HEK293 (cell line): ENCODE measurements around the gene MTCL1.

ENCODE experiments used
- CTCF ChIA-PET: fragments of 350-600 bp; formaldehyde crosslinking; extraction: SDS; loops from one replicate; lab custom pipeline; 2021; ENCODE audit warnings: antibody characterized with exemption; lab: Yijun Ruan, JAX
- POLR2A ChIA-PET: fragments of 300-600 bp; formaldehyde crosslinking; extraction: SDS; loops from one replicate; lab custom pipeline; 2020; ENCODE audit warnings: antibody characterized with exemption, inconsistent platforms; lab: Yijun Ruan, JAX
- H3K27ac ChIP-seq: fragments of 200-500 bp; sonication (Bioruptor generic); 2 replicates; pipeline ENCODE4 v1.5.1; 2014; ENCODE audit warnings: low read depth, low read length, control low read depth, inconsistent platforms; ENCODE audit errors: extremely low read depth
- H3K36me3 ChIP-seq, 2 experiments: fragments of 200-500 bp in 1 of 2; sonication (Bioruptor generic) in 1 of 2; 1 replicate in 1 of 2; 2 replicates in 1 of 2; pipeline ENCODE4 v1.5.1; 2014 to 2017; ENCODE audit warnings: inconsistent platforms in 2 of 2, low read length in 2 of 2; ENCODE audit not compliant: control insufficient read depth in 2 of 2, insufficient read depth in 1 of 2
- H3K4me1 ChIP-seq: fragments of 200-500 bp; sonication (Bioruptor generic); 2 replicates; pipeline ENCODE4 v1.5.1; 2014; ENCODE audit warnings: mild to moderate bottlenecking, low read length, inconsistent platforms; ENCODE audit not compliant: control insufficient read depth, insufficient read depth
- H3K4me3 ChIP-seq: 2 replicates; pipeline ENCODE4 v1.5.1; 2011; ENCODE audit warnings: low read depth, mild to moderate bottlenecking, control low read depth, low read length, moderate library complexity
- H3K9me3 ChIP-seq: fragments of 200-500 bp; sonication (Bioruptor generic); 2 replicates; pipeline ENCODE4 v1.5.1; 2014; ENCODE audit warnings: low read depth, low read length, inconsistent platforms; ENCODE audit not compliant: control insufficient read depth, insufficient read depth
- GLI2 ChIP-seq: fragments of 450-650 bp; formaldehyde crosslinking; IDR thresholded peaks from 2 replicates; pipeline ENCODE4; 2017; ENCODE audit warnings: missing biosample characterization, missing genetic modification characterization, low read depth, borderline replicate concordance
- GLIS1 ChIP-seq: fragments of 450-650 bp; formaldehyde crosslinking; IDR thresholded peaks from 2 replicates; pipeline ENCODE4 v1.5.1; 2016; ENCODE audit warnings: missing biosample characterization, missing genetic modification characterization
- KLF1 ChIP-seq: fragments of 450-650 bp; formaldehyde crosslinking; IDR thresholded peaks from 2 replicates; pipeline ENCODE4 v1.5.1; 2016; ENCODE audit warnings: missing biosample characterization, missing genetic modification characterization
- KLF7 ChIP-seq: fragments of 450-650 bp; formaldehyde crosslinking; IDR thresholded peaks from 2 replicates; pipeline ENCODE4 v1.5.1; 2016; ENCODE audit warnings: missing biosample characterization, missing genetic modification characterization, borderline replicate concordance
- OSR2 ChIP-seq: fragments of 450-650 bp; formaldehyde crosslinking; IDR thresholded peaks from 2 replicates; pipeline ENCODE4 v1.5.1; 2016; ENCODE audit warnings: missing biosample characterization, missing genetic modification characterization
- PRDM2 ChIP-seq: fragments of 450-650 bp; formaldehyde crosslinking; IDR thresholded peaks from 2 replicates; pipeline ENCODE4 v1.5.1; 2016; ENCODE audit warnings: missing biosample characterization, missing genetic modification characterization, borderline replicate concordance
- ZBTB49 ChIP-seq: fragments of 450-650 bp; formaldehyde crosslinking; IDR thresholded peaks from 2 replicates; pipeline ENCODE4 v1.5.1; 2016; ENCODE audit warnings: missing biosample characterization, missing genetic modification characterization, low read depth
- ZNF121 ChIP-seq: fragments of 450-650 bp; formaldehyde crosslinking; IDR thresholded peaks from 2 replicates; pipeline ENCODE4 v1.5.1; 2016; ENCODE audit warnings: missing biosample characterization, missing genetic modification characterization
- ZNF280D ChIP-seq: fragments of 450-650 bp; formaldehyde crosslinking; IDR thresholded peaks from 2 replicates; pipeline ENCODE4 v1.5.1; 2016; ENCODE audit warnings: missing biosample characterization, missing genetic modification characterization
- ZNF366 ChIP-seq: fragments of 450-650 bp; formaldehyde crosslinking; conservative IDR thresholded peaks from 2 replicates; pipeline ENCODE4 v1.5.1; 2016; ENCODE audit warnings: missing biosample characterization, missing genetic modification characterization
- ZNF521 ChIP-seq: fragments of 450-650 bp; formaldehyde crosslinking; IDR thresholded peaks from 2 replicates; pipeline ENCODE4 v1.5.1; 2017; ENCODE audit warnings: missing biosample characterization, mild to moderate bottlenecking, missing genetic modification characterization
- ZNF529 ChIP-seq: fragments of 450-650 bp; formaldehyde crosslinking; IDR thresholded peaks from 2 replicates; pipeline ENCODE4 v1.5.1; 2017; ENCODE audit warnings: missing genetic modification characterization, missing biosample characterization; ENCODE audit not compliant: insufficient replicate concordance
- ZNF560 ChIP-seq: fragments of 450-650 bp; formaldehyde crosslinking; IDR thresholded peaks from 2 replicates; pipeline ENCODE4 v1.5.1; 2017; ENCODE audit warnings: missing biosample characterization, missing genetic modification characterization, borderline replicate concordance
- ZNF621 ChIP-seq: fragments of 450-650 bp; formaldehyde crosslinking; IDR thresholded peaks from 2 replicates; pipeline ENCODE4 v1.5.1; 2017; ENCODE audit warnings: missing biosample characterization, missing genetic modification characterization
- ZNF677 ChIP-seq: fragments of 450-650 bp; IDR thresholded peaks from 2 replicates; pipeline ENCODE4 v1.5.0; 2018; ENCODE audit warnings: missing biosample characterization, mild to moderate bottlenecking, missing genetic modification characterization, moderate library complexity
- ZNF692 ChIP-seq: fragments of 450-650 bp; formaldehyde crosslinking; IDR thresholded peaks from 2 replicates; pipeline ENCODE4 v1.5.1; 2016; ENCODE audit warnings: missing biosample characterization, missing genetic modification characterization
- ZNF843 ChIP-seq: fragments of 450-650 bp; formaldehyde crosslinking; IDR thresholded peaks from 2 replicates; pipeline ENCODE4 v1.5.1; 2016; ENCODE audit warnings: missing biosample characterization, missing genetic modification characterization

Gene MTCL1

GRCh38 chr18:8786483-8787370 is 81.4 kb downstream of the MTCL1 start:
- H3K4me1 ChIP-seq: no peaks in the 10 kb centered on the region
- no peak overlapping the region for H3K27ac ChIP-seq
- POLR2A ChIA-PET: no interaction called here
- CTCF ChIA-PET: interaction anchor here (0.5 kb wide), 1 partner anchor 12 kb away, joined by 3 read pairs; no protein-coding TSS in a partner anchor
- H3K36me3 ChIP-seq: peaks cover 0 to 29% of the 10 kb centered on the region in 2 experiments; a peak in 1 of 3 replicates
- H3K4me3 ChIP-seq: no peak overlapping the region
- TF ChIP-seq OSR2: no peak
- TF ChIP-seq ZNF560 (tag by site-specific recombination): no peak
- no peak for TF ChIP-seq ZNF121 (tag by site-specific recombination)
- no peak for TF ChIP-seq GLI2 (tag by site-specific recombination)
- no peak for TF ChIP-seq ZNF280D (tag by site-specific recombination)
- no peak for TF ChIP-seq KLF1 (tag by site-specific recombination)
- no peak for TF ChIP-seq ZNF692 (tag by site-specific recombination)
- no peak for TF ChIP-seq ZNF521
- no peak for TF ChIP-seq KLF7 (tag by site-specific recombination)
- TF ChIP-seq ZNF366: no peak
- no peak for TF ChIP-seq ZNF677
- TF ChIP-seq GLIS1 (tag by site-specific recombination): no peak
- TF ChIP-seq ZNF529 (tag by site-specific recombination): no peak
- no peak for TF ChIP-seq ZBTB49 (tag by site-specific recombination)
- no peak for TF ChIP-seq ZNF621
- no peak for TF ChIP-seq PRDM2
- no peak for TF ChIP-seq ZNF843 (tag by site-specific recombination)
- H3K9me3 ChIP-seq: no peaks in the 10 kb centered on the region
